GM19463 (cell line): ENCODE results near the gene DMBT1.

Source experiments
- ATAC-seq: cut with Tn5 transposase; IDR thresholded peaks from one replicate; pipeline ENCODE4 v1.9.1; 2021; ENCODE audit warnings: mild to moderate bottlenecking, moderate library complexity; ENCODE audit not compliant: unreplicated experiment

DMBT1 gene

GRCh38 chr10:122560279-122560804, at the start of gene DMBT1:
TSS of gene DMBT1 (plus strand) at chr10:122560754. CDS start at chr10:122560771, 17 bp downstream.
- ATAC-seq, result no peak

- no peak for ATAC-seq
Observed at GRCh38 chr10:122513053-122513452, 47.5 kb upstream of the DMBT1 start.

GRCh38 chr10:122514045-122514840, 46.3 kb upstream of the DMBT1 start:
- no peak for ATAC-seq

GRCh38 chr10:122515022-122515424, 45.5 kb upstream of the DMBT1 start:
- no peak for ATAC-seq

GRCh38 chr10:122515588-122516231, 44.8 kb upstream of the DMBT1 start:
- ATAC-seq, result no peak

GRCh38 chr10:122516734-122517133, 43.8 kb upstream of the DMBT1 start:
- no peak for ATAC-seq

- ATAC-seq, result no peak
Observed at GRCh38 chr10:122519144-122519543, 41.4 kb upstream of the DMBT1 start.

- no peak for ATAC-seq
Observed at GRCh38 chr10:122519873-122520272, 40.7 kb upstream of the DMBT1 start.

- ATAC-seq, result no peak
Observed at GRCh38 chr10:122521011-122521410, 39.5 kb upstream of the DMBT1 start.

GRCh38 chr10:122524811-122525210, 35.7 kb upstream of the DMBT1 start:
- ATAC-seq, result no peak

GRCh38 chr10:122525788-122526187, 34.8 kb upstream of the DMBT1 start:
- no peak for ATAC-seq

GRCh38 chr10:122526892-122527291, 33.7 kb upstream of the DMBT1 start:
- ATAC-seq, result no peak

GRCh38 chr10:122530177-122530576, 30.4 kb upstream of the DMBT1 start:
- ATAC-seq, result no peak

GRCh38 chr10:122531261-122531660, 29.3 kb upstream of the DMBT1 start:
- no peak for ATAC-seq

GRCh38 chr10:122531939-122532338, 28.6 kb upstream of the DMBT1 start:
- no peak for ATAC-seq

GRCh38 chr10:122532601-122533296, 27.8 kb upstream of the DMBT1 start:
- no peak for ATAC-seq

- ATAC-seq, result no peak
Observed at GRCh38 chr10:122537545-122537944, 23.0 kb upstream of the DMBT1 start.

- ATAC-seq, result no peak
Observed at GRCh38 chr10:122541541-122542002, 19.0 kb upstream of the DMBT1 start.

GRCh38 chr10:122543676-122544445, 16.7 kb upstream of the DMBT1 start:
- ATAC-seq, result no peak

GRCh38 chr10:122544493-122544892, 16.1 kb upstream of the DMBT1 start:
- ATAC-seq, result no peak

GRCh38 chr10:122546242-122546641, 14.3 kb upstream of the DMBT1 start:
- ATAC-seq, result no peak
